Ishikawa (cell line): Measurements from ENCODE around the gene MAP3K8.

Experiments
- EP300 ChIP-seq: IDR thresholded peaks from 2 replicates; pipeline ENCODE4 v1.6.1; 2012; ENCODE audit warnings: borderline replicate concordance
- FOXM1 ChIP-seq: IDR thresholded peaks from 2 replicates; pipeline ENCODE4 v1.6.1; 2012; ENCODE audit warnings: low read depth, borderline replicate concordance
- NFIC ChIP-seq: IDR thresholded peaks from 2 replicates; pipeline ENCODE4 v1.6.1; 2012
- RAD21 ChIP-seq: IDR thresholded peaks from 2 replicates; pipeline ENCODE4 v1.6.1; 2012; ENCODE audit warnings: low read depth
- TAF1 ChIP-seq: IDR thresholded peaks from 2 replicates; pipeline ENCODE4 v1.6.1; 2012; ENCODE audit warnings: low read depth, mild to moderate bottlenecking
- TCF12 ChIP-seq: IDR thresholded peaks from 2 replicates; pipeline ENCODE4 v1.6.1; 2012; ENCODE audit warnings: low read depth
- TEAD4 ChIP-seq: IDR thresholded peaks from 2 replicates; pipeline ENCODE4 v1.6.1; 2012
- YY1 ChIP-seq: IDR thresholded peaks from 2 replicates; pipeline ENCODE4 v1.6.1; 2012; ENCODE audit warnings: low read depth
- TF ChIP-seq, protein P1 (sequence below): IDR thresholded peaks from 2 replicates; pipeline ENCODE4 v1.6.1; 2012
- TF ChIP-seq, protein P2 (sequence below): IDR thresholded peaks from 2 replicates; pipeline ENCODE4 v1.6.1; 2012; ENCODE audit warnings: low read depth, mild to moderate bottlenecking
- TF ChIP-seq, protein P3 (sequence below): IDR thresholded peaks from 2 replicates; pipeline ENCODE4 v1.6.1; 2012

DNA sequence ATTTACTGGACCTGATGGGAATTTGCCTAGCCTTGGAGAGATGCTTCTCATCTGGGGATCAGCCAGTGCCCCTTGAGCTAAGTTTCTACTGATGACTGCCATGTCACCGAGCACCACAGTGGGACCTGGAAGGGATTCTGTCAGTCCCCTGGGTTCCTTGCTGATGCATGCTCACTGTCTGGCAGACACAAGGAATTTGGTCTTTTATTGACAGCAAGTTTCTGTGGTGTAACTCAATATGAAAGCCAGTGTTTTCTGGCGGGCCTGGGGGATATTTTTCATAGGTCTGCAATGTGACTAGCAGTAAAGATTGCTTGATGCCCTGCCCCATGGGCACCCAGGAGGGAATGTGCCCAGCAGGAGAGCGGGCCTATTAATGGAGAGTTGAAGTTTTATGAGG is 30.7 kb downstream of the MAP3K8 start:
- TF ChIP-seq EP300 (no peak), TAF1 (no peak), TCF12 (no peak), YY1 (no peak), FOXM1 (no peak), RAD21 (no peak), NFIC (no peak), TEAD4 (no peak)
- TF ChIP-seq, protein P1, sequence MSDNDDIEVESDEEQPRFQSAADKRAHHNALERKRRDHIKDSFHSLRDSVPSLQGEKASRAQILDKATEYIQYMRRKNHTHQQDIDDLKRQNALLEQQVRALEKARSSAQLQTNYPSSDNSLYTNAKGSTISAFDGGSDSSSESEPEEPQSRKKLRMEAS: no peak
- TF ChIP-seq, protein P2, sequence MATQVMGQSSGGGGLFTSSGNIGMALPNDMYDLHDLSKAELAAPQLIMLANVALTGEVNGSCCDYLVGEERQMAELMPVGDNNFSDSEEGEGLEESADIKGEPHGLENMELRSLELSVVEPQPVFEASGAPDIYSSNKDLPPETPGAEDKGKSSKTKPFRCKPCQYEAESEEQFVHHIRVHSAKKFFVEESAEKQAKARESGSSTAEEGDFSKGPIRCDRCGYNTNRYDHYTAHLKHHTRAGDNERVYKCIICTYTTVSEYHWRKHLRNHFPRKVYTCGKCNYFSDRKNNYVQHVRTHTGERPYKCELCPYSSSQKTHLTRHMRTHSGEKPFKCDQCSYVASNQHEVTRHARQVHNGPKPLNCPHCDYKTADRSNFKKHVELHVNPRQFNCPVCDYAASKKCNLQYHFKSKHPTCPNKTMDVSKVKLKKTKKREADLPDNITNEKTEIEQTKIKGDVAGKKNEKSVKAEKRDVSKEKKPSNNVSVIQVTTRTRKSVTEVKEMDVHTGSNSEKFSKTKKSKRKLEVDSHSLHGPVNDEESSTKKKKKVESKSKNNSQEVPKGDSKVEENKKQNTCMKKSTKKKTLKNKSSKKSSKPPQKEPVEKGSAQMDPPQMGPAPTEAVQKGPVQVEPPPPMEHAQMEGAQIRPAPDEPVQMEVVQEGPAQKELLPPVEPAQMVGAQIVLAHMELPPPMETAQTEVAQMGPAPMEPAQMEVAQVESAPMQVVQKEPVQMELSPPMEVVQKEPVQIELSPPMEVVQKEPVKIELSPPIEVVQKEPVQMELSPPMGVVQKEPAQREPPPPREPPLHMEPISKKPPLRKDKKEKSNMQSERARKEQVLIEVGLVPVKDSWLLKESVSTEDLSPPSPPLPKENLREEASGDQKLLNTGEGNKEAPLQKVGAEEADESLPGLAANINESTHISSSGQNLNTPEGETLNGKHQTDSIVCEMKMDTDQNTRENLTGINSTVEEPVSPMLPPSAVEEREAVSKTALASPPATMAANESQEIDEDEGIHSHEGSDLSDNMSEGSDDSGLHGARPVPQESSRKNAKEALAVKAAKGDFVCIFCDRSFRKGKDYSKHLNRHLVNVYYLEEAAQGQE: no peak
- TF ChIP-seq, protein P3, sequence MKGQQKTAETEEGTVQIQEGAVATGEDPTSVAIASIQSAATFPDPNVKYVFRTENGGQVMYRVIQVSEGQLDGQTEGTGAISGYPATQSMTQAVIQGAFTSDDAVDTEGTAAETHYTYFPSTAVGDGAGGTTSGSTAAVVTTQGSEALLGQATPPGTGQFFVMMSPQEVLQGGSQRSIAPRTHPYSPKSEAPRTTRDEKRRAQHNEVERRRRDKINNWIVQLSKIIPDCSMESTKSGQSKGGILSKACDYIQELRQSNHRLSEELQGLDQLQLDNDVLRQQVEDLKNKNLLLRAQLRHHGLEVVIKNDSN: no peak
